ENCODE data around the gene RASSF1.
"Not testable (repeated sequence)": the region's sequence is repeated elsewhere in the genome, so short reads cannot be mapped to it uniquely, and the experiment has no call there.

The RASSF1 gene

GRCh38 chr3:50284121-50284520, 56.5 kb downstream of the RASSF1 start:
- H3K36me3 Mint-ChIP-seq, result peaks cover 21% of the 10 kb centered on the region
- not testable (repeated sequence) for H3K27me3 Mint-ChIP-seq, H3K27ac Mint-ChIP-seq, ATAC-seq, H3K9me3 Mint-ChIP-seq, H3K4me3 Mint-ChIP-seq, H3K4me1 Mint-ChIP-seq

Measured in stimulated activated memory B cell treated with anti-CD40 and anti-IgM and Interleukin-4, amounts not matched to agents 10 μg/mL and 1 μg/mL and 100 μg/mL, for 72 hours (primary cell).